GM23338 (cell line): ENCODE measurements around the gene HLA-DPA1. TPM values are rescaled to one million over a fixed set of nuclear protein-coding genes. Genes with fewer than 3 reads are reported as not detected.

Experiments used
- ATAC-seq: fragments of 200-7000 bp; cut with Tn5 transposase; 3 replicates; pipeline ENCODE4 v1.9.1; 2020
- DNase-seq: peaks from one replicate; pipeline ENCODE4 v3.0.0-alpha.2; 2015; ENCODE audit warnings: low spot score
- H2AFZ ChIP-seq: fragments of 200-600 bp; sonication (generic); 2 replicates; pipeline ENCODE4 v1.8.0; 2016; ENCODE audit warnings: antibody characterized with exemption, mild to moderate bottlenecking, moderate library complexity
- H3F3A ChIP-seq: fragments of 200-600 bp; sonication (generic); replicated peaks from 2 replicates; pipeline ENCODE4 v1.8.0; 2017; ENCODE audit warnings: antibody characterized with exemption, mixed run types, low read depth
- H3K27ac ChIP-seq: fragments of 200-600 bp; sonication (generic); 2 replicates; pipeline ENCODE4 v1.6.1; 2016; ENCODE audit warnings: low read depth
- H3K27me3 ChIP-seq: fragments of 200-600 bp; sonication (generic); 2 replicates; pipeline ENCODE4 v1.8.0; 2016; ENCODE audit warnings: mild to moderate bottlenecking, mixed run types, moderate library complexity; ENCODE audit not compliant: insufficient read depth
- H3K36me3 ChIP-seq: fragments of 200-600 bp; sonication (generic); 2 replicates; pipeline ENCODE4 v1.8.0; 2016; ENCODE audit warnings: mild to moderate bottlenecking; ENCODE audit not compliant: insufficient read depth
- H3K4me1 ChIP-seq: fragments of 200-600 bp; sonication (generic); 2 replicates; pipeline ENCODE4 v1.8.0; 2016; ENCODE audit warnings: mild to moderate bottlenecking, moderate library complexity; ENCODE audit not compliant: insufficient read depth
- H3K4me2 ChIP-seq: fragments of 200-600 bp; sonication (generic); 2 replicates; pipeline ENCODE4 v1.7.1; 2017; ENCODE audit warnings: mixed run types
- H3K4me3 ChIP-seq: fragments of 200-600 bp; sonication (generic); 2 replicates; pipeline ENCODE4 v1.6.1; 2016; ENCODE audit warnings: mixed run types
- H3K79me2 ChIP-seq: fragments of 200-600 bp; sonication (generic); replicated peaks from 2 replicates; pipeline ENCODE4 v1.8.0; 2017; ENCODE audit warnings: mild to moderate bottlenecking; ENCODE audit not compliant: insufficient read depth
- H3K9me2 ChIP-seq: fragments of 200-600 bp; sonication (generic); 2 replicates; pipeline ENCODE4 v1.8.0; 2017; ENCODE audit not compliant: insufficient read depth
- H4K20me1 ChIP-seq: fragments of 200-600 bp; sonication (generic); replicated peaks from 2 replicates; pipeline ENCODE4 v1.8.0; 2017; ENCODE audit warnings: mild to moderate bottlenecking; ENCODE audit not compliant: insufficient read depth
- H3K27ac Mint-ChIP-seq: 2 replicates; pipeline ENCODE4 v1.8.0; 2020; ENCODE audit warnings: inconsistent platforms, mild to moderate bottlenecking, moderate library complexity, mixed read lengths
- H3K27me3 Mint-ChIP-seq: 3 replicates; pipeline ENCODE4 v1.8.0; 2022; ENCODE audit warnings: low read depth, mild to moderate bottlenecking, moderate library complexity, mixed read lengths, inconsistent platforms; ENCODE audit not compliant: insufficient read depth, poor library complexity
- H3K36me3 Mint-ChIP-seq: 3 replicates; pipeline ENCODE4 v1.8.0; 2021; ENCODE audit warnings: low read depth, mild to moderate bottlenecking, inconsistent platforms, moderate library complexity, mixed read lengths
- H3K4me1 Mint-ChIP-seq: 3 replicates; pipeline ENCODE4 v1.8.0; 2020; ENCODE audit warnings: mild to moderate bottlenecking, inconsistent platforms, mixed read lengths
- H3K4me3 Mint-ChIP-seq: 3 replicates; pipeline ENCODE4 v1.8.0; 2021; ENCODE audit warnings: moderate library complexity, mild to moderate bottlenecking, inconsistent platforms, mixed read lengths
- H3K9me3 Mint-ChIP-seq: 3 replicates; pipeline ENCODE4 v1.8.0; 2020; ENCODE audit warnings: moderate library complexity, mild to moderate bottlenecking, inconsistent platforms, mixed read lengths
- CREB1 ChIP-seq: fragments of 250-450 bp; sonication (Bioruptor Pico); IDR thresholded peaks from 2 replicates; pipeline ENCODE4 v1.5.0; 2020; ENCODE audit warnings: low read depth, mild to moderate bottlenecking, moderate library complexity
- EZH2 ChIP-seq: fragments of 200-600 bp; sonication (generic); IDR thresholded peaks from one replicate; pipeline ENCODE4 v1.8.0; 2017; ENCODE audit warnings: antibody characterized with exemption, mild to moderate bottlenecking, low read depth; ENCODE audit not compliant: unreplicated experiment
- EZH2phosphoT487 ChIP-seq: fragments of 200-600 bp; sonication (generic); IDR thresholded peaks from one replicate; pipeline ENCODE4 v1.8.1; 2018; ENCODE audit warnings: antibody characterized with exemption; ENCODE audit not compliant: unreplicated experiment
- JUNB ChIP-seq: IDR thresholded peaks from one replicate; pipeline ENCODE4 v1.6.1; 2016; ENCODE audit warnings: antibody characterized with exemption; ENCODE audit not compliant: unreplicated experiment
- NANOG ChIP-seq: IDR thresholded peaks from 2 replicates; pipeline ENCODE4 v1.6.1; 2016; ENCODE audit warnings: antibody characterized with exemption, borderline replicate concordance
- STAT1 ChIP-seq: IDR thresholded peaks from one replicate; pipeline ENCODE4 v1.6.1; 2016; ENCODE audit warnings: antibody characterized with exemption; ENCODE audit not compliant: unreplicated experiment
- ZNF114 ChIP-seq: fragments of 250-450 bp; sonication (Bioruptor Pico); IDR thresholded peaks from 2 replicates; pipeline ENCODE4 v1.5.0; 2020; ENCODE audit warnings: mild to moderate bottlenecking, moderate library complexity
- ZNF331 ChIP-seq: fragments of 250-450 bp; sonication (Bioruptor Pico); IDR thresholded peaks from 2 replicates; pipeline ENCODE4 v1.5.0; 2020; ENCODE audit warnings: low read depth, mild to moderate bottlenecking, moderate library complexity
- polyA plus RNA-seq: library from polyadenylated mRNA; unstranded; fragments of >200 nt; fragmentation: Nextera tagmentation; extraction: Ambion mirVana; gene quantifications from 2 replicates; pipeline ENCODE4 v1.2.1, GENCODE V29; 2016
- total RNA-seq: library from RNA; depleted of rRNA; stranded (reverse); fragments of >200 nt; shearing (Covaris generic); gene quantifications from 2 replicates; pipeline ENCODE4 v1.2.3, GENCODE V29; 2014
- TF ChIP-seq, protein P1 (sequence below): IDR thresholded peaks from one replicate; pipeline ENCODE4 v1.6.1; 2018; ENCODE audit warnings: antibody characterized with exemption; ENCODE audit not compliant: unreplicated experiment
- TF ChIP-seq, protein P2 (sequence below), 2 experiments: fragments of 200-600 bp in 1 of 2; sonication (generic) in 1 of 2; conservative IDR thresholded peaks; 2 replicates each; pipeline versions ENCODE4 v1.5.1 to v1.6.1; 2016 to 2017; ENCODE audit warnings: antibody characterized with exemption in 2 of 2, low read depth in 2 of 2, mild to moderate bottlenecking in 2 of 2, moderate library complexity in 1 of 2

Gene HLA-DPA1
- total and polyA plus RNA-seq, 2 experiments from 2014 or later, result 4.1 to 6.9 TPM

GRCh38 chr6:33088931-33089620 is 15.6 kb upstream of the HLA-DPA1 start (continued):
- TF ChIP-seq NANOG (no peak), ZNF331 (no peak), JUNB (no peak)
- TF ChIP-seq, protein P1, sequence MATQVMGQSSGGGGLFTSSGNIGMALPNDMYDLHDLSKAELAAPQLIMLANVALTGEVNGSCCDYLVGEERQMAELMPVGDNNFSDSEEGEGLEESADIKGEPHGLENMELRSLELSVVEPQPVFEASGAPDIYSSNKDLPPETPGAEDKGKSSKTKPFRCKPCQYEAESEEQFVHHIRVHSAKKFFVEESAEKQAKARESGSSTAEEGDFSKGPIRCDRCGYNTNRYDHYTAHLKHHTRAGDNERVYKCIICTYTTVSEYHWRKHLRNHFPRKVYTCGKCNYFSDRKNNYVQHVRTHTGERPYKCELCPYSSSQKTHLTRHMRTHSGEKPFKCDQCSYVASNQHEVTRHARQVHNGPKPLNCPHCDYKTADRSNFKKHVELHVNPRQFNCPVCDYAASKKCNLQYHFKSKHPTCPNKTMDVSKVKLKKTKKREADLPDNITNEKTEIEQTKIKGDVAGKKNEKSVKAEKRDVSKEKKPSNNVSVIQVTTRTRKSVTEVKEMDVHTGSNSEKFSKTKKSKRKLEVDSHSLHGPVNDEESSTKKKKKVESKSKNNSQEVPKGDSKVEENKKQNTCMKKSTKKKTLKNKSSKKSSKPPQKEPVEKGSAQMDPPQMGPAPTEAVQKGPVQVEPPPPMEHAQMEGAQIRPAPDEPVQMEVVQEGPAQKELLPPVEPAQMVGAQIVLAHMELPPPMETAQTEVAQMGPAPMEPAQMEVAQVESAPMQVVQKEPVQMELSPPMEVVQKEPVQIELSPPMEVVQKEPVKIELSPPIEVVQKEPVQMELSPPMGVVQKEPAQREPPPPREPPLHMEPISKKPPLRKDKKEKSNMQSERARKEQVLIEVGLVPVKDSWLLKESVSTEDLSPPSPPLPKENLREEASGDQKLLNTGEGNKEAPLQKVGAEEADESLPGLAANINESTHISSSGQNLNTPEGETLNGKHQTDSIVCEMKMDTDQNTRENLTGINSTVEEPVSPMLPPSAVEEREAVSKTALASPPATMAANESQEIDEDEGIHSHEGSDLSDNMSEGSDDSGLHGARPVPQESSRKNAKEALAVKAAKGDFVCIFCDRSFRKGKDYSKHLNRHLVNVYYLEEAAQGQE, result no peak

GRCh38 chr6:33088258-33088930 is 14.9 kb upstream of the HLA-DPA1 start:
- peaks cover 9% of the 10 kb centered on the region for H3K27me3 Mint-ChIP-seq
- Histone ChIP-seq H4K20me1 (no peaks in the 10 kb centered on the region), H3K27ac (no peak overlapping the region), H3K79me2 (no peaks in the 10 kb centered on the region), H3K36me3 (no peaks in the 10 kb centered on the region), H3K4me2 (no peak overlapping the region), H3F3A (no peaks in the 10 kb centered on the region), H3K4me3 (no peak overlapping the region), H3K4me1 (no peaks in the 10 kb centered on the region), H3K27me3 (no peaks in the 10 kb centered on the region), H3K9me2 (0 out of 2 replicates have a peak, but pooled peaks cover 5% of the 10 kb centered on the region), H2AFZ (no peak overlapping the region)
- DNase-seq, result no peak
- no peak overlapping the region for H3K4me3 Mint-ChIP-seq
- H3K9me3 Mint-ChIP-seq, result no peaks in the 10 kb centered on the region
- TF ChIP-seq EZH2phosphoT487 (no peak), NANOG (no peak), EZH2 (no peak), CREB1 (no peak), ZNF114 (CRISPR knock-in tag) (no peak), JUNB (no peak), STAT1 (no peak), ZNF331 (no peak)
- TF ChIP-seq, protein P2, sequence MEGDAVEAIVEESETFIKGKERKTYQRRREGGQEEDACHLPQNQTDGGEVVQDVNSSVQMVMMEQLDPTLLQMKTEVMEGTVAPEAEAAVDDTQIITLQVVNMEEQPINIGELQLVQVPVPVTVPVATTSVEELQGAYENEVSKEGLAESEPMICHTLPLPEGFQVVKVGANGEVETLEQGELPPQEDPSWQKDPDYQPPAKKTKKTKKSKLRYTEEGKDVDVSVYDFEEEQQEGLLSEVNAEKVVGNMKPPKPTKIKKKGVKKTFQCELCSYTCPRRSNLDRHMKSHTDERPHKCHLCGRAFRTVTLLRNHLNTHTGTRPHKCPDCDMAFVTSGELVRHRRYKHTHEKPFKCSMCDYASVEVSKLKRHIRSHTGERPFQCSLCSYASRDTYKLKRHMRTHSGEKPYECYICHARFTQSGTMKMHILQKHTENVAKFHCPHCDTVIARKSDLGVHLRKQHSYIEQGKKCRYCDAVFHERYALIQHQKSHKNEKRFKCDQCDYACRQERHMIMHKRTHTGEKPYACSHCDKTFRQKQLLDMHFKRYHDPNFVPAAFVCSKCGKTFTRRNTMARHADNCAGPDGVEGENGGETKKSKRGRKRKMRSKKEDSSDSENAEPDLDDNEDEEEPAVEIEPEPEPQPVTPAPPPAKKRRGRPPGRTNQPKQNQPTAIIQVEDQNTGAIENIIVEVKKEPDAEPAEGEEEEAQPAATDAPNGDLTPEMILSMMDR (conservative IDR thresholded peaks at IDR 0.05; ENCODE audit: low read depth in 2 of 2), result no peak
- H3K27ac Mint-ChIP-seq, result no peak overlapping the region
- peaks cover 11% of the 10 kb centered on the region; the same call in 2 of the 3 replicates for H3K4me1 Mint-ChIP-seq
- peaks cover 18% of the 10 kb centered on the region; the same call in 1 of the 3 replicates for H3K36me3 Mint-ChIP-seq
- ATAC-seq, result no peak
